Measurements from ENCODE around the gene GYS2.
A peak's percentile ranks its signal among the peaks of the same experiment; 100 is the strongest.

GYS2 gene

DNA sequence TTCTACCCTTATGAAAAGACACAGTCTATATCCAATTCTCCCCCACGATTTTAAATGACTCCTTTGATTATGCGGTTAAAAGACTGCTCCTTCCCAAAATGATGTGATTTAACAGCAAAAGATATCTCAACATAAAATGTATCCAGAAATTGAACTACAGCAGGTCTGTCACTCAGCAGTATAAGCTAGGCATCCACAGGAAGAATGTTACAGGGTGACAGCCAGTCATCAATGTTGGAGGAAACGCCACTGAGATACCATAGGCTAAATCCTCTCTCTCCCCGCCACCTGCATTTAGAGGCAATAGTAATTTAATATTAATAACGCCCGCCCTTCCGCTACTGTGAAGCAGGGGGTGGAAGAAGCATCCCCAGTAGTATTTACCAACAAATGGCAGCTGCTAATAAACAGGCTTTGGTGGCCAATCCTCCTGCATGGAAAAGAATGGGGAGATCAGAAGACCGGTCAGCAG is 103.8 kb downstream of the GYS2 start:
- in situ Hi-C loops (cut with MboI; ENCODE audit: low sequenced_read_pairs, unreplicated experiment) = no loop called here
- TF ChIP-seq, protein P1, sequence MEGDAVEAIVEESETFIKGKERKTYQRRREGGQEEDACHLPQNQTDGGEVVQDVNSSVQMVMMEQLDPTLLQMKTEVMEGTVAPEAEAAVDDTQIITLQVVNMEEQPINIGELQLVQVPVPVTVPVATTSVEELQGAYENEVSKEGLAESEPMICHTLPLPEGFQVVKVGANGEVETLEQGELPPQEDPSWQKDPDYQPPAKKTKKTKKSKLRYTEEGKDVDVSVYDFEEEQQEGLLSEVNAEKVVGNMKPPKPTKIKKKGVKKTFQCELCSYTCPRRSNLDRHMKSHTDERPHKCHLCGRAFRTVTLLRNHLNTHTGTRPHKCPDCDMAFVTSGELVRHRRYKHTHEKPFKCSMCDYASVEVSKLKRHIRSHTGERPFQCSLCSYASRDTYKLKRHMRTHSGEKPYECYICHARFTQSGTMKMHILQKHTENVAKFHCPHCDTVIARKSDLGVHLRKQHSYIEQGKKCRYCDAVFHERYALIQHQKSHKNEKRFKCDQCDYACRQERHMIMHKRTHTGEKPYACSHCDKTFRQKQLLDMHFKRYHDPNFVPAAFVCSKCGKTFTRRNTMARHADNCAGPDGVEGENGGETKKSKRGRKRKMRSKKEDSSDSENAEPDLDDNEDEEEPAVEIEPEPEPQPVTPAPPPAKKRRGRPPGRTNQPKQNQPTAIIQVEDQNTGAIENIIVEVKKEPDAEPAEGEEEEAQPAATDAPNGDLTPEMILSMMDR (IDR thresholded peaks at IDR 0.05; ENCODE audit: borderline replicate concordance, control extremely low read depth, extremely low read depth, insufficient read depth, missing control alignments) = no peak

DNA sequence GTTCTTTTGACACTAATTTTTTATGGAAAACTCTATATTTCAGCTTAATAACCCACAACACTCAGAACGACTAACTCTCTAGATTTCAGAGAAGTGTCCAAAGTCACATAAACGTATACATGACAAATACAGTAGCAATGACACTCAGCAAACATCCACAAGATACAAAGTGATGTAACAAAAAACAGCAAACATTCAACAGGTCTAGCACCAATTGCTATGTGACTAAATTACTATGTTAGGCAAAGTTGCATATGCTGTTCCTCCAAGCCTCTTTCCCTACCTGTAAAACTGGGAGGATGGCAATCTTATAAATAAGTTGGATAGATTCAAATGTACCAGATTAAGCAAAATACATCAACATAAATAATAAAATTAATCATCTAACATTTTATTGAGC is 104.9 kb downstream of the GYS2 start:
- in situ Hi-C loops (cut with MboI; ENCODE audit: low sequenced_read_pairs, unreplicated experiment) = no loop called here
- TF ChIP-seq, protein P1 (IDR thresholded peaks at IDR 0.05; ENCODE audit: borderline replicate concordance, control extremely low read depth, extremely low read depth, insufficient read depth, missing control alignments) = no peak
- no peak for DNase-seq (ENCODE audit: low spot score)

More for the DNA sequence above, 103.8 kb downstream of the GYS2 start:
- DNase-seq (ENCODE audit: low spot score) = peak; percentile 3

Measured in GM13976 (cell line).